DND-41 (cell line): Measurements from ENCODE around the gene EMP1.

ENCODE experiments used
- ATAC-seq: fragments of 200-7000 bp; cut with Tn5 transposase; 3 replicates; pipeline ENCODE4 v1.9.1; 2021; ENCODE audit warnings: low read depth; ENCODE audit not compliant: insufficient read depth
- DNase-seq: peaks from one replicate; pipeline ENCODE4 v3.0.0-alpha.2; 2020
- H2AFZ ChIP-seq: 2 replicates; pipeline ENCODE4 v1.6.0; 2012; ENCODE audit warnings: low read depth, low read length
- H3K27ac ChIP-seq: 2 replicates; pipeline ENCODE4 v1.5.1; 2012; ENCODE audit warnings: low read length, inconsistent platforms
- H3K27me3 ChIP-seq: fragments of 200-600 bp; sonication (generic); 2 replicates; pipeline ENCODE4 v1.6.0; 2012; ENCODE audit warnings: low read length, mild to moderate bottlenecking, inconsistent platforms; ENCODE audit not compliant: insufficient read depth, poor library complexity
- H3K36me3 ChIP-seq: 2 replicates; pipeline ENCODE4 v1.5.1; 2012; ENCODE audit warnings: low read length, inconsistent platforms; ENCODE audit not compliant: insufficient read depth
- H3K4me1 ChIP-seq: 2 replicates; pipeline ENCODE4 v1.5.1; 2012; ENCODE audit warnings: mild to moderate bottlenecking, low read length; ENCODE audit not compliant: insufficient read depth
- H3K4me2 ChIP-seq: 2 replicates; pipeline ENCODE4 v1.6.0; 2012; ENCODE audit warnings: mild to moderate bottlenecking, moderate library complexity, low read length, inconsistent platforms; ENCODE audit not compliant: insufficient read depth
- H3K4me3 ChIP-seq, 2 experiments: fragments of 200-600 bp in 1 of 2; shearing (Covaris generic) in 1 of 2; 2 replicates each; pipeline ENCODE4 v1.5.1; 2012 to 2016; ENCODE audit warnings: inconsistent platforms in 2 of 2, low read length in 2 of 2, mild to moderate bottlenecking in 2 of 2, low read depth in 1 of 2, moderate library complexity in 1 of 2
- H3K79me2 ChIP-seq: 2 replicates; pipeline ENCODE4 v1.6.0; 2012; ENCODE audit warnings: low read length, inconsistent platforms; ENCODE audit not compliant: insufficient read depth
- H3K9ac ChIP-seq: 2 replicates; pipeline ENCODE4 v1.6.0; 2012; ENCODE audit warnings: low read depth, mild to moderate bottlenecking, inconsistent platforms, low read length, moderate library complexity
- H3K9me3 ChIP-seq: 2 replicates; pipeline ENCODE4 v1.5.1; 2012; ENCODE audit warnings: low read length, moderate library complexity, mild to moderate bottlenecking, inconsistent platforms; ENCODE audit not compliant: insufficient read depth, severe bottlenecking
- H4K20me1 ChIP-seq: 2 replicates; pipeline ENCODE4 v1.6.0; 2012; ENCODE audit warnings: low read length; ENCODE audit not compliant: insufficient read depth
- CTCF ChIP-seq: IDR thresholded peaks from 2 replicates; pipeline ENCODE4 v1.5.1; 2012; ENCODE audit warnings: borderline replicate concordance, low read length, moderate library complexity, mild to moderate bottlenecking; ENCODE audit not compliant: poor library complexity, severe bottlenecking; ENCODE audit errors: extremely low read depth
- EZH2 ChIP-seq: IDR thresholded peaks from 3 replicates; pipeline ENCODE4 v1.6.1; 2012; ENCODE audit warnings: borderline replicate concordance, low read depth, mild to moderate bottlenecking, moderate library complexity, low read length, inconsistent platforms; ENCODE audit not compliant: severe bottlenecking

Gene EMP1

DNA sequence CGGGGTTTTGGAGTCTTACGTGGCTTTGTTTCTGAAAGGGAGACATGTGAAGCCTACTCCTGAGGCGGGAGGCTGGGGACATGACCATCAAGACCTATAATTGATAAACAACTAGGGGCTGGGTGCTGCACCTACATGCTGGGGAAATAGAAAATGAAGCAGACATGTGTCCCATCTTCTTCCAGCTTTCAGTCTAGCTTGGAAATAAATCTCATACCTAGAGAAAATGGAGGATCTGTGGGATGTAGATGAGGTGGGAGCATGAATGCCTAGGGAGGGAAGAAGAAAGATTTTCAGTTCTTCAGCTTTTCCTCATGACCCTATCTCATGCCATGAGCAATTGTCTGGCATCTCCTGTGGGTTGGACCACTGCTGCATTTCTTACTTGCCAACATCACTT is 22.1 kb downstream of the EMP1 start:
- no peaks in the 10 kb centered on the region for H3K36me3 ChIP-seq
- ATAC-seq (no peak), DNase-seq (no peak)
- no peak overlapping the region for H3K27ac ChIP-seq
- no peaks in the 10 kb centered on the region for H3K9me3 ChIP-seq
- no peaks in the 10 kb centered on the region for H3K79me2 ChIP-seq
- H3K4me2 ChIP-seq, result no peak overlapping the region
- no peaks in the 10 kb centered on the region for H3K4me1 ChIP-seq
- no peaks in the 10 kb centered on the region for H4K20me1 ChIP-seq
- peaks cover 9% of the 10 kb centered on the region for H3K27me3 ChIP-seq
- H3K4me3 ChIP-seq, result no peak overlapping the region
- TF ChIP-seq CTCF, result no peak
- no peak for TF ChIP-seq EZH2
- H2AFZ ChIP-seq, result no peak overlapping the region
- no peak overlapping the region for H3K9ac ChIP-seq

DNA sequence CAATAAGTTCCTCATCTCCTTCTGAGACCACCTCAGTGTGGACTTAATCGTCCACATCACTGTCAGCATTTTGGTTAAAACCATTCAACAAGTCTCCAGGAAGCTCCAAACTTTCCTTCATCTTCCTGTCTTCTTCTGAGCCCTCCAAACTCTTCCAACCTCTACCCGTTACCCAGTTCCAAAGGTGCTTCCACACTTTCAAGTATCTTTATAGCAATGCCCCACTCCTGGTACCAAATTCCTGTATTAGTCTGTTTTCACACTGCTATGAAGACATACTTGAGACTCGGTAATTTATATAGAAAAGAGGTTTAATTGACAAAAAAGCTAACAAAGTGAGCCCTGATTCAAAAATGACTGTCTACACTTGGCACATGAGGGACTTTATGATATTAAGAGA is 22.8 kb downstream of the EMP1 start:
- ATAC-seq (no peak), DNase-seq (no peak)
- Histone ChIP-seq H3K27me3 (peaks cover 9% of the 10 kb centered on the region), H3K9ac (no peak overlapping the region), H4K20me1 (no peaks in the 10 kb centered on the region), H3K9me3 (no peaks in the 10 kb centered on the region), H3K4me2 (no peak overlapping the region), H3K27ac (no peak overlapping the region), H3K4me3 (no peak overlapping the region), H3K79me2 (no peaks in the 10 kb centered on the region), H3K36me3 (no peaks in the 10 kb centered on the region), H3K4me1 (no peaks in the 10 kb centered on the region), H2AFZ (no peak overlapping the region)
- TF ChIP-seq CTCF, result no peak
- no peak for TF ChIP-seq EZH2

DNA sequence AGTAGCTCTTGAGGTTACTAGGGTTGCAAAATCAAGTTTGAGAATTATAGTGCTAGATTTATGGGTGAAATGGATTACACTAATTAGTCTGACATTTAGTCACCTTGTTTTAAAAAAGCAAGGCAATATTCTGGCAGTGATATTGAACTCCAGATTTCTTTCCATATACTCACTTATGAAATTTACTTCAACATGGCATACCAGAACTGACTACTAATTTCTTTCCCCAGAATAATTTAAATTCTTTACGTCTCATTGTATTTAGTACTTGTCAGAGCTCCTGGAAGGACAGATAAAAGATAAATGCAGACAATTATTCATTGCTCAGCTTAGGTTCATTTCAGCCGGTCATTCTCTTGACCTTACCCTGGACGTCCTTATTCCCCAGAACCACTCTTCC is 24.3 kb downstream of the EMP1 start:
- H3K4me1 ChIP-seq, result no peaks in the 10 kb centered on the region
- H3K36me3 ChIP-seq, result no peaks in the 10 kb centered on the region
- H3K9ac ChIP-seq, result no peak overlapping the region
- H3K27me3 ChIP-seq, result peaks cover 15% of the 10 kb centered on the region
- no peaks in the 10 kb centered on the region for H3K9me3 ChIP-seq
- no peak for TF ChIP-seq EZH2
- no peak for TF ChIP-seq CTCF
- H3K27ac ChIP-seq, result no peak overlapping the region
- no peaks in the 10 kb centered on the region for H3K79me2 ChIP-seq
- no peak overlapping the region for H2AFZ ChIP-seq
- H4K20me1 ChIP-seq, result no peaks in the 10 kb centered on the region
- no peak overlapping the region for H3K4me3 ChIP-seq
- DNase-seq (no peak), ATAC-seq (no peak)
- no peak overlapping the region for H3K4me2 ChIP-seq

GRCh38 chr12:13222076-13222475 is 25.6 kb downstream of the EMP1 start:
- no peak overlapping the region for H3K27ac ChIP-seq
- H3K4me3 ChIP-seq, result no peak overlapping the region
- no peaks in the 10 kb centered on the region for H4K20me1 ChIP-seq
- ATAC-seq (no peak), DNase-seq (no peak)
- H3K4me2 ChIP-seq, result no peak overlapping the region
- no peaks in the 10 kb centered on the region for H3K9me3 ChIP-seq
- TF ChIP-seq EZH2, result no peak
- no peak for TF ChIP-seq CTCF
- peaks cover 16% of the 10 kb centered on the region for H3K27me3 ChIP-seq
- no peaks in the 10 kb centered on the region for H3K36me3 ChIP-seq
- H2AFZ ChIP-seq, result no peak overlapping the region
- H3K4me1 ChIP-seq, result no peaks in the 10 kb centered on the region
- H3K9ac ChIP-seq, result no peak overlapping the region
- H3K79me2 ChIP-seq, result no peaks in the 10 kb centered on the region
